Measurements from ENCODE around the gene TPRKB.
"Not testable (repeated sequence)": the region's sequence is repeated elsewhere in the genome, so short reads cannot be mapped to it uniquely, and the experiment has no call there.

- not testable (repeated sequence) for TF ChIP-seq EZH2, CTCF (IDR thresholded peaks at IDR 0.05)
Measured at GRCh38 chr2:73778867-73779466, 41.8 kb upstream of the TPRKB start.
